ENCODE measurements around the gene PI4K2B. TPM values are rescaled to one million over a fixed set of nuclear protein-coding genes. Genes with fewer than 3 reads are reported as not detected.
"Not testable (repeated sequence)": the region's sequence is repeated elsewhere in the genome, so short reads cannot be mapped to it uniquely, and the experiment has no call there.

The PI4K2B gene
- total RNA-seq, 1 donor from 2014 or later = 1.9 TPM

DNA sequence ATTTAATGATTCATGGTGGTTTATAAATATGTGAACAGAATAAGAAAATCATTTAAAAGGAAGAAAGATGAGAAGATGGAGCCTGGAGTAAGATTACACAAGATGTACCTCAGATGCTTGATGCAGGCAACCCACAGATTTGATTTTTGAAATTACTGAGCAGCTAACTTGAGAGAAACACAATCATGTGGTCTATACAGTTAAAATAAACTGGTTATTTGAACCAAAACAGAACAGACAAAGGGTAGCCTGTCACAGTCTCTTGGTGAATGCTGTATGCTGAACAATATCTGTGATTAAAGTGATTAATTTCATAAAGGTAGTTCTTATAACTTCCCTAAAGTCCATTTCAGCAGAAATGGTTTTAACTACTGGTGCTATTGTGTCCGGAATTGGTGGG lies 4.2 kb downstream of the PI4K2B start:
- DNase-seq (no peak), ATAC-seq (ENCODE audit: poor library complexity) (no peak)
- intact Hi-C loops (cut with DNase I) = no loop called here

DNA sequence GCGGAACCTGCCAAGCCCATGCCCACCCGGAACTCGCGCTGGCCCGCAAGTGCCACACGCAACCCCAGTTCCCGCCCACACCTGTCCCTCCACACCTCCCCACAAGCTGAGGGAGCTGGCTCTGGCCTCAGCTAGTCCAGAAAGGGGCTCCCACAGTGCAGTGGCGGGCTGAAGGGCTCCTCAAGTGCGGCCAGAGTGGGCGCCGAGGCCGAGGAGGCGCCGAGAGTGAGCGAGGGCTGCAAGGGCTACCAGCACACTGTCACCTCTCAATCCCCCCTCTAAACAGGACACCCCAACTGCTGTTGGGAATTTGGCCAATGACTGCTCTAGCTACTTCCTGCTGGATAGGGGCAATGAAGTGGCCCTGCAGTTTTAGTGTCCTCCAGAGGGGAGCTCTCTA lies 5.7 kb downstream of the PI4K2B start:
- intact Hi-C loops (cut with DNase I); DNase-seq; ATAC-seq (ENCODE audit: poor library complexity): not testable (repeated sequence)

DNA sequence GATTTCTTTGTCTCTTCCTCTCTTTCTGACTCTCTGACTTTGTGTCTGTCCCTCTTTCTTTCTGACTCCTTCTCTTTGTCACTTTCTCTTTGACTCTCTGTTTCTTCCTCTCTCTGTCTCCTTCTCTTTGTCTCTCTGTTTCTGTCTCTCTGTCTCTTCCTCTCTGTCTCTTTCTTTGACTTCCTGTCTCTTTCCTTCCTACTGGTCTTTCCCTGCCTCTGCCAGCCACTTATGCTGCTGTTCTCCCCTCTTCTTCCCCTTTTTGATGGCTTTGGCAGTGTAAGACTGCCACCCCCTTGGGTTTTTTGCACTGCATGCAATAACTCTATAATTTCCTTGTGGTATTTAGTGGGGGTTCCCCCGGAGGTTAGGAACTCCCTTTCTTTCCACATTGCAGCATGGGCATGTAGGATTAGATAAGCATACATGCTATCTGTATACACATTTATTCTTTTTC lies 6.9 kb downstream of the PI4K2B start:
- intact Hi-C loops (cut with DNase I); ATAC-seq (ENCODE audit: poor library complexity); DNase-seq: not testable (repeated sequence)

DNA sequence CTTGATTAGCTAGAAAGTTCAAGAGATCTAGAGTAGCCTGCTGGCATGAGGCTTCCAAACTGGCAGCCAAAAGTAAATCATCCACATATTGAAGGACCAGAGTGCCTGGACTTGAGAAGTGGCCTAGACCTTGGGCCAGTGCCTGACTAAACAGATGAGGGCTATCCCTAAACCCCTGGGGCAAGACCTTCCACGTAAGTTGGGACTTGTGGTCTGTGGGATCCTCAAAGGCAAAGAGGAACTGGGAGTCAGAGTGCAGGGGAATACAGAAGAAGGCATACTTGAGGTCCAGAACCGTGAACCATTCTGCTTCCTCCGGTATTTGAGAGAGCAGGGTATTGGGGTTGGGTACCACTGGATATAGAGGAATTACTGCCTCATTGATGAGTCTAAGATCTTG lies 8.4 kb downstream of the PI4K2B start:
- intact Hi-C loops (cut with DNase I); ATAC-seq (ENCODE audit: poor library complexity); DNase-seq: not testable (repeated sequence)

DNA sequence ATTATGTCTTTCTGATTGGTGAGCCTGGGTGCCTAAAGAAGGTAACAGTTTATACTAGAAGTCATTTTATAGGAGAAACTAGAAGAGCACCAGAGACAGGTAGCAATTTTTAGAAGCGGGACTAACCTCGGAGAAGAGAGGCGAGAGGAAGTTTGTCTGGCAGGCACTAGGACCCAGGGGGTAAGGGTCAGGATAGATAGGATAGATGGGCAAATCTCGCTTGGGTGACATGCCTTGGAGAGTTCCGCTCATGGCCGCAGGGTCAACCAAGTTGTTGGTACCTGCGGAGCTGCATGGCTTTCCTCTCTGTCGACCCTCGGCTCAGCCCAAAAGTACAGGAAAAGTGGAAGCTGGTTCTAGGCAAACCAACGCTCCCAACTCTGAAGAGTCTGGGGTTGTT lies 11.3 kb downstream of the PI4K2B start:
- intact Hi-C loops (cut with DNase I) = no loop called here
- DNase-seq = no peak
- no peak for ATAC-seq (ENCODE audit: poor library complexity)

DNA sequence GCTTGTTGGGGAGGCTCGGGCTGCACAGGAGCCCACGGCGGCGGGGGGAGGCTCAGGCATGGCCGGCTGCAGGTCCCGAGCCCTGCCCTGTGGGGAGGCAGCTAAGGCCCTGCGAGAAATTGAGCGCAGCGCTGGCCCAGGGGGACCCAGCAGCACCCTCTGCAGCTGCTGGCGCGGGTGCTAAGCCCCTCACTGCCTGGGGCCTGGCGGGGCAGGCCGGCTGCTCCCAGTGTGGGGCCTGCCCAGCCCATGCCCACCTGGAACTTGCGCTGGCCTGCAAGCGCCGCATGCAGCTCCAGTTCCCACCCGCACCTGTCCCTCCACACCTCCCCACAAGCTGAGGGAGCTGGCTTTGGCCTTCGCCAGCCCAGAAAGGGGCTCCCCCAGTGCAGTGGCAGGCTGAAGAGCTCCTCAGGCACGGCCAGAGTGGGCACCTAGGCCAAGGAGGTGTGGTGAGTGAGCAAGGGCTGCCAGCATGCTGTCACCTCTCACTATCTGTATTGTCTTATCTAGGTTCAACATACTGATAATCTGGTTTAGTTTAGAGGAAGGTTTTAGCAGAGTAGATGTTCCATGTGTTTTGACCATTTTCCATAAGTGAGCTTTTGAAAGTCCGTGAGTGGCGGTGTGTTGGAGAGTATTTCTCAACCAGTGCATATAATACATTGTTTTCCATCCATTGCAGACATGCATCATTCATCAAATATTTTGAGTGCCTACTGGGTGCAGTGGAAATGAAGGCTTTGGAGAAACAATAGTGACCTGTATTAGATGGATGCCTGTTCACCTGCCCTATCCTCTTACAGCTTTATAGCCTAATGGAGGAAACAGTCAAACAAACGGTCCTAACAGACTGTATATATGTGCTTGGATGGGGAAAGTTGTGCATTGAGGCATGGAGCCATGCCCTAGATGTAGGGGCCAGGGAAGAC lies 13.1 kb downstream of the PI4K2B start:
- no peak for DNase-seq
- intact Hi-C loops (cut with DNase I) = no loop called here
- ATAC-seq (ENCODE audit: poor library complexity) = no peak

DNA sequence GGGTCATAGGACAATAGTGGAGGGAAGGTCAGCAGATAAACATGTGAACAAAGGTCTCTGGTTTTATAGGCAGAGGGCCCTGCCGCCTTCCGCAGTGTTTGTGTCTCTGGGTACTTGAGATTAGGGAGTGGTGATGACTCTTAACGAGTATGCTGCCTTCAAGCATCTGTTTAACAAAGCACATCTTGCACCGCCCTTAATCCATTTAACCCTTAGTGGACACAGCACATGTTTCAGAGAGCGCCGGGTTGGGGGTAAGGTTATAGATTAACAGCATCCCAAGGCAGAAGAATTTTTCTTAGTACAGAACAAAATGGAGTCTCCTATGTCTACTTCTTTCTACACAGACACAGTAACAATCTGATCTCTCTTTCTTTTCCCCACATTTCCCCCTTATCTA lies 15.0 kb downstream of the PI4K2B start:
- intact Hi-C loops (cut with DNase I); ATAC-seq (ENCODE audit: poor library complexity); DNase-seq: not testable (repeated sequence)

DNA sequence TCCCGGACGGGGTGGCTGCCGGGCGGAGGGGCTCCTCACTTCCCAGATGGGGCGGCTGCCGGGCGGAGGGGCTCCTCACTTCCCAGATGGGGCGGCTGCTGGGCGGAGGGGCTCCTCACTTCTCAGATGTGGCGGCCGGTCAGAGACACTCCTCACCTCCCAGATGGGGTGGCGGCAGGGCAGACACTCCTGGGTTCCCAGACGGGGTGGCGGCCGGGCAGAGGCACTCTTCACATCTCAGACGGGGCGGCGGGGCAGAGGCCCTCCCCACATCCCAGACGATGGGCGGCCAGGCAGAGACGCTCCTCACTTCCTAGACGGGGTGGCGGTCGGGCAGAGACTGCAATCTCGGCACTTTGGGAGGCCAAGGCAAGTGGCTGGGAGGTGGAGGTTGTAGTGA lies 15.7 kb downstream of the PI4K2B start:
- DNase-seq; ATAC-seq (ENCODE audit: poor library complexity); intact Hi-C loops (cut with DNase I): not testable (repeated sequence)

DNA sequence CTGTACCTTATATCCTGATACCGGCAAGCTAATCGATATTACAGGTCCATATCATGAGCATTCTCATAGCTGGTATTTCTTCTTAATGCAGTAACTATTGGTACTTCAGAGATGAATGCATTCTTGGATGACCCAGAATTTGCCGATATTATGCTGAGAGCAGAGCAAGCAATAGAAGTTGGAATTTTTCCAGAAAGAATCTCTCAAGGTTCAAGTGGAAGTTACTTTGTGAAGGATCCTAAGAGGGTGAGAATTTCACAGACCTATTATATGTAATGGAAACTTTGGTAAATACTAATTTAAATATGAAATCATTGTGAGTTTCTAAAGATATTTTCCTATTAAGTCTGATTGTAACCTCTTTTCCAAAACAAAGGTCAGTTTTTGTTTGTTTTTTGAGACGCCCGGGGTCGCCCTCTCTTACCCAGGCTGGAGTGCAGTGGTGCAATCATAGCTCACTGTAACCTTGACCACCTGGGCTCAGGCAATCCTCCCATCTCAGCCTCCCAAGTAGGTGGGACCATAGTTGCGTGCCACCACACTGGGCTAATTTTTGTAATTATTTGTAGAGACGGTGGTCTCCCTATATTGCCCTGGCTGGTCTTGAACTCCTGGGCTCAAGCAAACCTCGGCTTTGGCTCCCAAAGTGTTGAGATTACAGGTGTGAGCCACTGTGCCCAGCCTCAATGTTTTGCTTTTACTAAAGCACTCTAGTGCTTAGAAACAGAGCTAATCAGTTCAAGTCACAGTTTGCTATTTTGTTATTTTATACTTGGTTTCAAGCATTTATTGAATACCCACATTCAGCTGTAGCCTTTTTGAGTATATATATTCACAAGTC lies 18.6 kb downstream of the PI4K2B start:
- ATAC-seq (ENCODE audit: poor library complexity) (no peak), DNase-seq (no peak)
- intact Hi-C loops (cut with DNase I) = no loop called here

DNA sequence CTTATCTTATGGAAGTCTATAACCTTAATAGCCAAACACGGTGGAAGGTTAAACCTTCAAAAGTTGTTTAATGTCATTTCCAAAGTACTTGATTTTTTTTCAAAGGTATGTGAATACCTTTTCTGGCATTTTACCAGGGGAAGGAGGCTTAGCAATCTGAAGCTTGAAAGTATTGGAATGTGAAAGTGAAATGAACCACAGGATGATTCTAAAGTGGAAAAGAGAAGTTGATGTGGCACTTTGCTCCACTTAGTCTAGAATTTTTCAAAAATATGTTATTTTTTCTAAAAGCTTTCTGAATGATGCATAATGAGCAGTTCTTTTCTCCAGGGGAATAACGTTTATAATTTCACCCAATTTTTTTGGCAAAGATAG lies 19.2 kb downstream of the PI4K2B start:
- ATAC-seq (ENCODE audit: poor library complexity) (no peak), DNase-seq (no peak)
- intact Hi-C loops (cut with DNase I) = no loop called here

DNA sequence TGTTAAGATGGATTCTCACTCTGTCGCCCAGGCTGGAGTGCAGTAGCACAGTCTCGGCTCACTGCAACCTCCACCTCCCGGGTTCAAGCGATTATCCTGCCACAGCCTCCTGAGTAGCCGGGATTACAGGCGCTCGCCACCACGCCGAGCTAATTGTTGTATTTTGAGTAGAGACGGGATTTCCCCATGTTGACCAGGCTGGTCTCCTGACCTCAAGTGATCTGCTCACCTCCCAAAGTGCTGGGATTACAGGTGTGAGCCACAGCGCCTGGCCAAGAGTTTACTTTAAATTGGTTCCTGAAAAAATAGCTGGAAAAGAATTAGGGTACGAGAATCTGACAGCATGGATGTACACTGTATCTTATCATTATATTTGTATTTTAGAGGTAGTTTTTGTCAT lies 20.0 kb downstream of the PI4K2B start:
- intact Hi-C loops (cut with DNase I); DNase-seq; ATAC-seq (ENCODE audit: poor library complexity): not testable (repeated sequence)

DNA sequence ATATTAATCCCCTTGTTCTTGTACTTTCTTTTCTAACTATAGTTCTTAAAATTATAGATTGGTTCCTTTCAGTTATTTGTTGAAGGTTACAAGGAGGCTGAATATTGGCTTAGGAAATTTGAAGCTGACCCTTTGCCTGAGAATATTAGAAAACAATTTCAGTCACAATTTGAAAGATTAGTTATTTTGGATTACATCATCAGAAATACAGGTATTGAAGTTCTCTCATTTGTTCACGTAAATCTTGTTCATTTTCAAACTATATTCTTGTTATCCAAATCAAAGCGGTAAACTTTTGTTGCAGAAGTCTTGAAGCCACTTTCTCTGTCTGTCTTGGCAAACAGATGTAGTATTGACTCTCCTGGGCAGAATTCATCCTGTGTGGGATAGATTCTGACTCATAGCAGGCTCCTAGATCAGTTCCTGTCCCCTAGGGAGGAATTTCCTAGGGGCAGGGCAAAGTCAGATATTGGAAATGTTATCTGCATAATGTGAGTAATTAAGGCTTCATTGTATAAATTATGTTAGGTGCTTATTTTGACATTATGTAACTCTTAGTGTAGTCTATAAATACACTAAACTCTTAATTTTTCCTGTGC lies 25.2 kb downstream of the PI4K2B start:
- DNase-seq = no peak
- ATAC-seq (ENCODE audit: poor library complexity) = no peak
- intact Hi-C loops (cut with DNase I) = no loop called here

DNA sequence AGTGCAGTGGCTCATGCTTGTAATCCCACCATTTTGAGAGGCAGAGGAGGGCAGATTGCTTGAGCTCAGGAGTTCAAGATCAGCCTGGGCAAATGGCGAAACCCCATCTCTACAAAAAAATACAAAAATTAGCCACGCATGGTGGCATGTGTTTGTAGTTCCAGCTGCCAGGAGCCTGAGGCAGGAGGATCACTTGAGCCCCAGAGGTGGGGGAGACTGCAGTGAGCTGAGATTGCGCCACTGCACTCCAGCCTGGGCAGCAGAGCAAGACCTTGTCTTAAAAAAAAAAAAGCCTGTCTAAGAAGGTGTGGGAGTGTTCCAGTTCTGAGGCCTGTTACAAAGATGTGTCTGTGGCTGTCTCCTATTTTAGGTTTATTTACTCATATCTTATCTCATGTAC lies 38.0 kb downstream of the PI4K2B start:
- DNase-seq (no peak), ATAC-seq (ENCODE audit: poor library complexity) (no peak)
- intact Hi-C loops (cut with DNase I) = no loop called here

DNA sequence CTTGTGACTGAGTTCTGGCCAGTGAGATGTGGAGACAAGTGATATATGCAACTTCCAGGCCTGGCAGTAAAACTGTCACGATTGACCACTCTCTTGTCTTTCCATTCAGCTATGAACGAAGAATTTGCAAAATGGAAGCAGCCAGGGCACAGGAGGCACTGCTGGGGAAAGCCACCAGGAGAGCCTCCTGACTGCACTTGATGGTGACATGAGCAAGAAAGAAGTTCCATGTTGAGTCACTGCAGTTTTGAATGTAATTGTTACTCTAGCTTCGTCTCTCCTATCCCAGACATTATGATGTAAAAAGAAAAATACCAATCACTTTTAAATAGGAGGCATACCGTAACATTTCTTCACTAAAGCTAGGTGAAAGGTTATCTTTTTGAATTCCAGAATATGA lies 46.4 kb downstream of the PI4K2B start:
- DNase-seq (no peak), ATAC-seq (ENCODE audit: poor library complexity) (no peak)
- intact Hi-C loops (cut with DNase I) = no loop called here

DNA sequence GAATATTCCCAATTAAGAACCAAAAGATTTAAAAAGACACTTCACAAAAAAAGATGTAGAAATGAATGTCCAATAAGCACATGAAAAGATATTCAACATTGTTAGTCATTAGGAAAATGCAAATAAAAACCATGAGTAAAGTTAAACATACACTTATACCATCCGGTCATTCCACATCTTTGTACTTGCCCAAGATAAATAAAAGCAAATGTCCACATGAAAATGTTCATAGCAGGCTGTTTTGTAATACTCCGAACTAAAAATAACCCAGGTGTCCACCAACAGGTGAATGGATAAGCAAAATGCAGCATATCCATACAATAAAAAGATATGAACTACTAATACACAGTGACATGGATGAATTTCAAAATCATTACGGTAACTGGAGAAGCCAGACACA lies 50.1 kb downstream of the PI4K2B start:
- no peak for DNase-seq
- ATAC-seq (ENCODE audit: poor library complexity) = no peak
- intact Hi-C loops (cut with DNase I) = no loop called here

DNA sequence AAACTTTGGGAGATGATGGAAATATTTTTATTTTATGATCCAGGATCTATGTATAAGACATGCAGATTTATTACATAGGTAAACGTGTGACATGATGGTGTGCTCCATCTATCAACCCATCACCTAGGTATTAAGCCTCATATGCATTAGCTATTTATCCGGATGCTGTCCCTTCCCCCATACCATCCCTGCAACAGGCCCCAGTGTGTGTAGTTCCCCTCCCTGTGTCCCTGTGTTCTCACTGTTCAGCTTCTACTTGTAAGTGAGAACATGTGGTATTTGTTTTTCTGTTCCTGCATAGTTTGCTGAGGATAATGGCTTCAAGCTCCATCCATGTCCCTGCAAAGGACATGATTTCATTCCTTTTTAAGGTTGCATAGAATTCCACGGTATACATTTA lies 50.6 kb downstream of the PI4K2B start:
- DNase-seq (no peak), ATAC-seq (ENCODE audit: poor library complexity) (no peak)
- intact Hi-C loops (cut with DNase I) = no loop called here

DNA sequence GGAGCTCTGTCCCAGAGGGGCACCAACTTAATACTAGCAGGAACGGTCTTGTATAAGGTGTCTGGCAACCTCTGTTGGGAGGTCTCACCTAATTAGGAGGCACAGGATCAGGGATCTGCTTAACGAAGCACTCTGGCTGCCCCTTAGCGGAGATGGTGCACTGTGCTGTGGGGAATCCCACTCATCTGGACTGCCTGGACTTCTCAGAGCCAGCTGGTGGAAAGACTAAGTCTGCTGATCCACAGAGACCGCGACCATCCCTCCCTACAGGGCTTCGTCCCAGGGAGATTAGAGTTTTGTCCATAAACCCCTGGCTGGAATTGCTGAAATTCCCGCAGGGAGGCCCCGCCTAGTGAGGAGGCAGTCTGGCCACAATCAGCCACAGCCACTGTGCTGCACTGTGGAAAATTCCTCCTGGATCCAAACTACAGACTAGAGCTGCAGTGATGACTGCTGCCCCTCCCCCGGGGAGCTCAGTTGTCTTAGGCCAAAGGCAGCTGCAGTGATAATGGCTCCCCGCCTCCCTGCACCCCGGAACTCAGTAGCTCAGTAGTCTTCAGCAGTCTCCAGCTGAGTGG lies 56.7 kb downstream of the PI4K2B start:
- intact Hi-C loops (cut with DNase I) = no loop called here
- DNase-seq (no peak), ATAC-seq (ENCODE audit: poor library complexity) (no peak)

DNA sequence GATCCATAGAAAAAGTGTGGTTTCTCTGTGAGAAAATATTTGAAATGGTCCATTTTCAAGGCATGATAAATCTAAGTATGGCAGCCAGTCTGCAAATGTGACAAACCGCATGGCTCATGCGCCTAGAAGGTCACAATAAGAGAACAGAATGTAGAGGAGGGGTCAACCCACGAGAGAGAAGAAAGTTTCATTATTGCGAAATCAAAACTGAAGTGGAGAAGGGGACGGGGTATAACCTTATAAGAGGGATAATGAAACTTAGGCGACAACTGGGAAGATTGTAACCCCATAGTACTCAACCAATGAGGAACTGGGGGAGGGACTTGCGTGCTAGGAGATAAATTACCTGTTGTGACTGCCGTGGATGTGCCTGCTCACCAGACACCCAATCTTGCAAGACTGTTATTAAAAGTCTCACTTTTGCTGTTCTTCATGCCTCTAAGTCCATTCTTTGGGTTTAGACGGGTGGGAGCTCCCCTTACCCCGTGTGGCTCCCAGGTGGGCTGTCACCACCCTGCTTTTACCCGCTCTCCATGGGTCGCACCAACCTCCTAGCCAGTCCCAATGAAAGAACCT lies 57.4 kb downstream of the PI4K2B start:
- intact Hi-C loops (cut with DNase I) = no loop called here
- no peak for DNase-seq
- no peak for ATAC-seq (ENCODE audit: poor library complexity)
